ENCODE data around the gene ADSS1.
"Not testable (repeated sequence)": the region's sequence is repeated elsewhere in the genome, so short reads cannot be mapped to it uniquely, and the experiment has no call there.

- TF ChIP-seq POLR2AphosphoS5, POLR2A (IDR thresholded peaks at IDR 0.05): not testable (repeated sequence)
Measured at GRCh38 chr14:104750753-104751057, 26.7 kb downstream of the ADSS1 start.
